Upper lobe of left lung (tissue), 6 donors: ENCODE measurements around the gene AGL. TPM values are rescaled to one million over a fixed set of nuclear protein-coding genes. Genes with fewer than 3 reads are reported as not detected.

Experiments
- ATAC-seq, 2 donors: fragments of 200-7000 bp; cut with Tn5 transposase; one replicate each; pipeline ENCODE4 v1.9.1; 2022; ENCODE audit warnings: mild to moderate bottlenecking in 2 of 2, moderate library complexity in 2 of 2; ENCODE audit not compliant: low FRiP score in 2 of 2
- DNase-seq, 2 donors: peaks; one replicate each; pipeline ENCODE4 v3.0.0-alpha.2; 2019 to 2020
- H3K27ac ChIP-seq, 4 donors: fragments of 200-600 bp; sonication (generic); one replicate each; pipeline ENCODE4 v1.5.1; 2016 to 2019
- H3K27me3 ChIP-seq, 4 donors: fragments of 200-600 bp; sonication (generic); one replicate each; pipeline ENCODE4 v1.5.1; 2017 to 2019
- H3K36me3 ChIP-seq, 4 donors: fragments of 200-600 bp; sonication (generic); one replicate each; pipeline ENCODE4 v1.5.1; 2016 to 2019
- H3K4me1 ChIP-seq, 4 donors: fragments of 200-600 bp; sonication (generic); one replicate each; pipeline ENCODE4 v1.5.1; 2018 to 2019
- H3K4me3 ChIP-seq, 4 donors: fragments of 200-600 bp; sonication (generic); one replicate each; pipeline ENCODE4 v1.5.1; 2017 to 2019; ENCODE audit warnings: mild to moderate bottlenecking in 2 of 4, moderate library complexity in 1 of 4
- H3K9me3 ChIP-seq, 4 donors: fragments of 200-600 bp; sonication (generic); one replicate each; pipeline ENCODE4 v1.5.1; 2018 to 2019
- EP300 ChIP-seq, 4 donors: sonication (generic); formaldehyde crosslinking; IDR thresholded peaks; one replicate each; pipeline ENCODE4 v1.5.1; 2017; ENCODE audit warnings: antibody characterized with exemption in 4 of 4, control low read depth in 2 of 4
- POLR2A ChIP-seq, 4 donors: fragments of 450-650 bp; IDR thresholded peaks; one replicate each; pipeline ENCODE4 v1.5.1; 2016 to 2017; ENCODE audit warnings: antibody characterized with exemption in 4 of 4, mild to moderate bottlenecking in 2 of 4
- POLR2AphosphoS5 ChIP-seq, 2 donors: sonication (generic); formaldehyde crosslinking; IDR thresholded peaks; one replicate each; pipeline ENCODE4 v1.5.1; 2017; ENCODE audit warnings: antibody characterized with exemption in 2 of 2
- WGBS, 2 donors: methylation state at CpG; one replicate each; pipeline ENCODE4 v1.1.5; 2017 to 2018; 5-methylcytosine and 5-hydroxymethylcytosine counted together
- total RNA-seq, 6 donors: library from RNA; depleted of rRNA in 4 of 6; stranded (reverse); fragments of >200 nt in 4 of 6; gene quantifications; one replicate each; pipeline versions ENCODE4 v1.1.0 to v1.2.1, GENCODE V29; 2016 to 2021
- TF ChIP-seq, protein P1 (sequence below), 6 experiments: fragments of 450-650 bp in 4 of 6; fragments of 200-600 bp in 2 of 6; sonication (generic) in 2 of 6; IDR thresholded peaks; one replicate each; pipeline ENCODE4 v1.5.1; 2016 to 2019; ENCODE audit warnings: antibody characterized with exemption in 6 of 6
- donor health status: DM: no; HTN: no; CAD: no; lungs with moderate emphysema.
- donor health status: DM: no; HTN: yes; CAD: no; lungs with severe emphysema.

The AGL gene
- total RNA-seq, 6 donors from 2014 or later = 9.3 to 20.6 (median 14.1) TPM

GRCh38 chr1:99945174-99945573, 95.0 kb downstream of the AGL start:
- Histone ChIP-seq H3K27me3 (no peaks in the 10 kb centered on the region), H3K9me3 (no peaks in the 10 kb centered on the region), H3K4me1 (no peaks in the 10 kb centered on the region), H3K4me3 (no peak overlapping the region), H3K27ac (no peak overlapping the region), H3K36me3 (no peaks in the 10 kb centered on the region)
- DNase-seq (no peak), ATAC-seq (no peak)
- WGBS, 2 donors = 80 to 81% methylated on average over 1 of the region's 1 CpG
- TF ChIP-seq, protein P1, sequence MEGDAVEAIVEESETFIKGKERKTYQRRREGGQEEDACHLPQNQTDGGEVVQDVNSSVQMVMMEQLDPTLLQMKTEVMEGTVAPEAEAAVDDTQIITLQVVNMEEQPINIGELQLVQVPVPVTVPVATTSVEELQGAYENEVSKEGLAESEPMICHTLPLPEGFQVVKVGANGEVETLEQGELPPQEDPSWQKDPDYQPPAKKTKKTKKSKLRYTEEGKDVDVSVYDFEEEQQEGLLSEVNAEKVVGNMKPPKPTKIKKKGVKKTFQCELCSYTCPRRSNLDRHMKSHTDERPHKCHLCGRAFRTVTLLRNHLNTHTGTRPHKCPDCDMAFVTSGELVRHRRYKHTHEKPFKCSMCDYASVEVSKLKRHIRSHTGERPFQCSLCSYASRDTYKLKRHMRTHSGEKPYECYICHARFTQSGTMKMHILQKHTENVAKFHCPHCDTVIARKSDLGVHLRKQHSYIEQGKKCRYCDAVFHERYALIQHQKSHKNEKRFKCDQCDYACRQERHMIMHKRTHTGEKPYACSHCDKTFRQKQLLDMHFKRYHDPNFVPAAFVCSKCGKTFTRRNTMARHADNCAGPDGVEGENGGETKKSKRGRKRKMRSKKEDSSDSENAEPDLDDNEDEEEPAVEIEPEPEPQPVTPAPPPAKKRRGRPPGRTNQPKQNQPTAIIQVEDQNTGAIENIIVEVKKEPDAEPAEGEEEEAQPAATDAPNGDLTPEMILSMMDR (IDR thresholded peaks at IDR 0.05) = no peak
- TF ChIP-seq EP300 (IDR thresholded peaks at IDR 0.05) (no peak), POLR2A (IDR thresholded peaks at IDR 0.05) (no peak), POLR2AphosphoS5 (IDR thresholded peaks at IDR 0.05) (no peak)

- H3K4me3 ChIP-seq = no peak overlapping the region
- no peak overlapping the region for H3K27ac ChIP-seq
- no peaks in the 10 kb centered on the region for H3K36me3 ChIP-seq
- H3K9me3 ChIP-seq = no peaks in the 10 kb centered on the region
- no peak for DNase-seq
- no peaks in the 10 kb centered on the region for H3K27me3 ChIP-seq
- TF ChIP-seq, protein P1 (IDR thresholded peaks at IDR 0.05) = no peak
- TF ChIP-seq POLR2A (IDR thresholded peaks at IDR 0.05) (no peak), EP300 (IDR thresholded peaks at IDR 0.05) (no peak), POLR2AphosphoS5 (IDR thresholded peaks at IDR 0.05) (no peak)
- no peak for ATAC-seq
- 73 to 83% methylated on average over 3 of the region's 3 CpGs for WGBS, 2 donors
- no peaks in the 10 kb centered on the region for H3K4me1 ChIP-seq
Observed at GRCh38 chr1:99950486-99950885, 100.3 kb downstream of the AGL start.

- no peaks in the 10 kb centered on the region for H3K4me1 ChIP-seq
- H3K27ac ChIP-seq = no peak overlapping the region
- DNase-seq = no peak
- no peaks in the 10 kb centered on the region for H3K9me3 ChIP-seq
- H3K27me3 ChIP-seq = no peaks in the 10 kb centered on the region
- no peak for ATAC-seq
- TF ChIP-seq POLR2A (IDR thresholded peaks at IDR 0.05) (no peak), EP300 (IDR thresholded peaks at IDR 0.05) (no peak), POLR2AphosphoS5 (IDR thresholded peaks at IDR 0.05) (no peak)
- TF ChIP-seq, protein P1 (IDR thresholded peaks at IDR 0.05) = no peak
- WGBS, 2 donors = 89 to 92% methylated on average over 1 of the region's 1 CpG
- H3K4me3 ChIP-seq = no peak overlapping the region
- no peaks in the 10 kb centered on the region for H3K36me3 ChIP-seq
Observed at GRCh38 chr1:99952522-99952921, 102.4 kb downstream of the AGL start.

GRCh38 chr1:99955375-99955774, 105.2 kb downstream of the AGL start:
- 83 to 86% methylated on average over 3 of the region's 3 CpGs for WGBS, 2 donors
- Histone ChIP-seq H3K9me3 (no peaks in the 10 kb centered on the region), H3K4me3 (no peak overlapping the region), H3K27ac (no peak overlapping the region), H3K4me1 (no peaks in the 10 kb centered on the region), H3K36me3 (no peaks in the 10 kb centered on the region), H3K27me3 (no peaks in the 10 kb centered on the region)
- ATAC-seq (no peak), DNase-seq (no peak)
- TF ChIP-seq EP300 (IDR thresholded peaks at IDR 0.05) (no peak), POLR2AphosphoS5 (IDR thresholded peaks at IDR 0.05) (no peak), POLR2A (IDR thresholded peaks at IDR 0.05) (no peak)
- TF ChIP-seq, protein P1 (IDR thresholded peaks at IDR 0.05) = no peak

- no peak for TF ChIP-seq EP300 (IDR thresholded peaks at IDR 0.05)
- TF ChIP-seq, protein P1 (IDR thresholded peaks at IDR 0.05) = no peak
- no peak for TF ChIP-seq POLR2A (IDR thresholded peaks at IDR 0.05)
- TF ChIP-seq POLR2AphosphoS5 (IDR thresholded peaks at IDR 0.05) = no peak
- Histone ChIP-seq H3K27ac (no peak overlapping the region), H3K4me1 (no peaks in the 10 kb centered on the region), H3K36me3 (no peaks in the 10 kb centered on the region), H3K27me3 (no peaks in the 10 kb centered on the region), H3K4me3 (no peak overlapping the region), H3K9me3 (no peaks in the 10 kb centered on the region)
- ATAC-seq (peak in 1 of 2 donors; percentile 87), DNase-seq (no peak)
- 62 to 64% methylated on average over 2 of the region's 2 CpGs for whole genome bisulfite sequencing, 2 donors
Observed at GRCh38 chr1:99956755-99957154, 106.6 kb downstream of the AGL start.
